GM21381 (cell line): ENCODE measurements around the gene DDX50.
A peak's percentile ranks its signal among the peaks of the same experiment; 100 is the strongest.
"Not testable (repeated sequence)": the region's sequence is repeated elsewhere in the genome, so short reads cannot be mapped to it uniquely, and the experiment has no call there.

ENCODE experiments used
- ATAC-seq: cut with Tn5 transposase; IDR thresholded peaks from one replicate; pipeline ENCODE4 v1.9.1; 2021; ENCODE audit warnings: mild to moderate bottlenecking, moderate library complexity; ENCODE audit not compliant: unreplicated experiment

Gene DDX50

GRCh38 chr10:68901105-68901927 lies at the start of gene DDX50:
TSS of gene DDX50 (plus strand) at chr10:68901315. CDS start at chr10:68901385, 70 bp downstream.
- peak; percentile 96 for ATAC-seq

GRCh38 chr10:68856352-68856751 lies 44.8 kb upstream of the DDX50 start:
- ATAC-seq: no peak

GRCh38 chr10:68857005-68857404 lies 44.1 kb upstream of the DDX50 start:
- no peak for ATAC-seq

- no peak for ATAC-seq
Observed at GRCh38 chr10:68861253-68861652, 39.9 kb upstream of the DDX50 start.

- ATAC-seq: no peak
Observed at GRCh38 chr10:68864611-68865010, 36.5 kb upstream of the DDX50 start.

GRCh38 chr10:68868173-68868572 lies 32.9 kb upstream of the DDX50 start:
- not testable (repeated sequence) for ATAC-seq

- ATAC-seq: no peak
Observed at GRCh38 chr10:68869623-68870022, 31.5 kb upstream of the DDX50 start.

GRCh38 chr10:68870061-68870460 lies 31.1 kb upstream of the DDX50 start:
- ATAC-seq: no peak

GRCh38 chr10:68870545-68871104 lies 30.5 kb upstream of the DDX50 start:
- no peak for ATAC-seq

- no peak for ATAC-seq
Observed at GRCh38 chr10:68871105-68871711, 29.9 kb upstream of the DDX50 start.

GRCh38 chr10:68871731-68872342 lies 29.3 kb upstream of the DDX50 start:
- no peak for ATAC-seq

- no peak for ATAC-seq
Observed at GRCh38 chr10:68876246-68877138, 24.6 kb upstream of the DDX50 start.

- no peak for ATAC-seq
Observed at GRCh38 chr10:68877482-68878110, 23.5 kb upstream of the DDX50 start.

- no peak for ATAC-seq
Observed at GRCh38 chr10:68878496-68878895, 22.6 kb upstream of the DDX50 start.

GRCh38 chr10:68879628-68880027 lies 21.5 kb upstream of the DDX50 start:
- ATAC-seq: no peak

GRCh38 chr10:68880181-68880580 lies 20.9 kb upstream of the DDX50 start:
- ATAC-seq: no peak

GRCh38 chr10:68895041-68895440 lies 6.1 kb upstream of the DDX50 start:
- ATAC-seq: no peak

- no peak for ATAC-seq
Observed at GRCh38 chr10:68897336-68897741, 3.8 kb upstream of the DDX50 start.

GRCh38 chr10:68899186-68899745 lies 1.8 kb upstream of the DDX50 start:
- no peak for ATAC-seq
